NCI-H69 (cell line): ENCODE results near the gene MRPL19.

Experiments
- DNase-seq: peaks from one replicate; lab custom pipeline; 2025; lab: John Stamatoyannopoulos, UW

Gene MRPL19

GRCh38 chr2:75616406-75616805 lies 30.2 kb upstream of the MRPL19 start:
- DNase-seq: no peak

- DNase-seq: no peak
Measured at GRCh38 chr2:75616933-75617332, 29.6 kb upstream of the MRPL19 start.

GRCh38 chr2:75619956-75620740 lies 26.4 kb upstream of the MRPL19 start:
- no peak for DNase-seq

GRCh38 chr2:75621228-75621627 lies 25.4 kb upstream of the MRPL19 start:
- DNase-seq: no peak

- DNase-seq: no peak
Measured at GRCh38 chr2:75622500-75622899, 24.1 kb upstream of the MRPL19 start.

GRCh38 chr2:75622929-75623328 lies 23.7 kb upstream of the MRPL19 start:
- DNase-seq: no peak

GRCh38 chr2:75627902-75628504 lies 18.6 kb upstream of the MRPL19 start:
- DNase-seq: peak; percentile 77

GRCh38 chr2:75632091-75632701 lies 14.4 kb upstream of the MRPL19 start:
- DNase-seq: no peak

- no peak for DNase-seq
Measured at GRCh38 chr2:75632813-75633212, 13.8 kb upstream of the MRPL19 start.

- no peak for DNase-seq
Measured at GRCh38 chr2:75633620-75634019, 13.0 kb upstream of the MRPL19 start.

- no peak for DNase-seq
Measured at GRCh38 chr2:75634945-75635344, 11.6 kb upstream of the MRPL19 start.

GRCh38 chr2:75637568-75637967 lies 9.0 kb upstream of the MRPL19 start:
- no peak for DNase-seq

GRCh38 chr2:75640621-75641121 lies 5.9 kb upstream of the MRPL19 start:
- peak; percentile 57 for DNase-seq

- DNase-seq: no peak
Measured at GRCh38 chr2:75641587-75641986, 5.0 kb upstream of the MRPL19 start.

- DNase-seq: no peak
Measured at GRCh38 chr2:75643980-75644379, 2.6 kb upstream of the MRPL19 start.

- no peak for DNase-seq
Measured at GRCh38 chr2:75645643-75646042, 940 bp upstream of the MRPL19 start.

GRCh38 chr2:75646090-75646582 lies 447 bp upstream of the MRPL19 start:
- no peak for DNase-seq

- DNase-seq: no peak
Measured at GRCh38 chr2:75647771-75648170, 1.2 kb downstream of the MRPL19 start.

GRCh38 chr2:75654012-75654411 lies 7.4 kb downstream of the MRPL19 start:
- no peak for DNase-seq

GRCh38 chr2:75655861-75656260 lies 9.3 kb downstream of the MRPL19 start:
- DNase-seq: no peak

GRCh38 chr2:75656563-75656962 lies 10.0 kb downstream of the MRPL19 start:
- DNase-seq: no peak

GRCh38 chr2:75657798-75658197 lies 11.2 kb downstream of the MRPL19 start:
- DNase-seq: no peak

- no peak for DNase-seq
Measured at GRCh38 chr2:75666911-75667310, 20.3 kb downstream of the MRPL19 start.
